ENCODE measurements around the gene CCNI2. TPM values are rescaled to one million over a fixed set of nuclear protein-coding genes. Genes with fewer than 3 reads are reported as not detected.

The CCNI2 gene
- polyA plus RNA-seq, 2 of the 4 experiments (the other 2 are of a cell fraction): 0.17 to 0.26 TPM

DNA sequence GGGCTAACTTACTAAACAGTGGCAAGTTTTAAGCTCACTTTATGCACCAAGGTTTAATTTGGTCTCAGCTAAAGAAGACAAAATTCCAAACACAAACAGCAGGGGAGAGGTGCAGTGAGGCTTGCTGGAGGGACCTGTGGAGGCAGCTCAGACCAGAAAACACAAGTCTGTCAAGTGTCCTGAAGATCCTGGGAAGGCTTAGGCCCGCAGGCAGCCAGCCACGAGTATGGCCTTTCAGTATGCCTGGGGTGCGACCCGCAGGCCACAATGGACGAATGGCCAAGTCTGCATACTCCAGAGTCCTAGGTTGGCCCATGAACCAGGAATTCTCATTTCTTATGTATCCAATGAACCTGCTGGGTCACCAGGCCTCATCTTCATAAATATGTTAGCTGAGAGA lies 9.3 kb downstream of the CCNI2 start:
- Histone ChIP-seq H3K4me1 (no peaks in the 10 kb centered on the region), H3K4me3 (no peak overlapping the region), H3K9me3 (no peaks in the 10 kb centered on the region), H3K27ac (no peak overlapping the region), H3K4me2 (no peak overlapping the region)
- ATAC-seq (no peak), DNase-seq (ENCODE audit: low read depth in 1 of 2, low spot score in 1 of 2) (no peak), FAIRE-seq (no peak)
- TF ChIP-seq, protein P1, sequence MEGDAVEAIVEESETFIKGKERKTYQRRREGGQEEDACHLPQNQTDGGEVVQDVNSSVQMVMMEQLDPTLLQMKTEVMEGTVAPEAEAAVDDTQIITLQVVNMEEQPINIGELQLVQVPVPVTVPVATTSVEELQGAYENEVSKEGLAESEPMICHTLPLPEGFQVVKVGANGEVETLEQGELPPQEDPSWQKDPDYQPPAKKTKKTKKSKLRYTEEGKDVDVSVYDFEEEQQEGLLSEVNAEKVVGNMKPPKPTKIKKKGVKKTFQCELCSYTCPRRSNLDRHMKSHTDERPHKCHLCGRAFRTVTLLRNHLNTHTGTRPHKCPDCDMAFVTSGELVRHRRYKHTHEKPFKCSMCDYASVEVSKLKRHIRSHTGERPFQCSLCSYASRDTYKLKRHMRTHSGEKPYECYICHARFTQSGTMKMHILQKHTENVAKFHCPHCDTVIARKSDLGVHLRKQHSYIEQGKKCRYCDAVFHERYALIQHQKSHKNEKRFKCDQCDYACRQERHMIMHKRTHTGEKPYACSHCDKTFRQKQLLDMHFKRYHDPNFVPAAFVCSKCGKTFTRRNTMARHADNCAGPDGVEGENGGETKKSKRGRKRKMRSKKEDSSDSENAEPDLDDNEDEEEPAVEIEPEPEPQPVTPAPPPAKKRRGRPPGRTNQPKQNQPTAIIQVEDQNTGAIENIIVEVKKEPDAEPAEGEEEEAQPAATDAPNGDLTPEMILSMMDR (IDR thresholded peaks at IDR 0.05): no peak
- no peak for TF ChIP-seq ZFP36 (IDR thresholded peaks at IDR 0.05; ENCODE audit: borderline replicate concordance, partially characterized antibody)
- TF ChIP-seq ZNF302 (CRISPR knock-in tag; IDR thresholded peaks at IDR 0.05): no peak
- TF ChIP-seq POLR2AphosphoS2 (conservative IDR thresholded peaks at IDR 0.05; ENCODE audit: low read length): no peak
- no peak for TF ChIP-seq RAD21 (conservative IDR thresholded peaks at IDR 0.05 in 1 of 2, IDR thresholded peaks at IDR 0.05 in 1 of 2)
- TF ChIP-seq FOSB (CRISPR knock-in tag; IDR thresholded peaks at IDR 0.05): no peak
- TF ChIP-seq PHF8 (IDR thresholded peaks at IDR 0.05; ENCODE audit: borderline replicate concordance, low read depth): no peak
- TF ChIP-seq, protein P2, sequence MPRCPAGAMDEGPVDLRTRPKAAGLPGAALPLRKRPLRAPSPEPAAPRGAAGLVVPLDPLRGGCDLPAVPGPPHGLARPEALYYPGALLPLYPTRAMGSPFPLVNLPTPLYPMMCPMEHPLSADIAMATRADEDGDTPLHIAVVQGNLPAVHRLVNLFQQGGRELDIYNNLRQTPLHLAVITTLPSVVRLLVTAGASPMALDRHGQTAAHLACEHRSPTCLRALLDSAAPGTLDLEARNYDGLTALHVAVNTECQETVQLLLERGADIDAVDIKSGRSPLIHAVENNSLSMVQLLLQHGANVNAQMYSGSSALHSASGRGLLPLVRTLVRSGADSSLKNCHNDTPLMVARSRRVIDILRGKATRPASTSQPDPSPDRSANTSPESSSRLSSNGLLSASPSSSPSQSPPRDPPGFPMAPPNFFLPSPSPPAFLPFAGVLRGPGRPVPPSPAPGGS (IDR thresholded peaks at IDR 0.05): no peak
- TF ChIP-seq ZSCAN20 (CRISPR knock-in tag; IDR thresholded peaks at IDR 0.05): no peak
- no peak for TF ChIP-seq NFE2L2 (conservative IDR thresholded peaks at IDR 0.05; ENCODE audit: low read length)
- TF ChIP-seq SMC3 (IDR thresholded peaks at IDR 0.05): no peak
- CTCF ChIA-PET: interaction anchor here (0.9 to 3.0 kb wide), 4 partner anchors 10 to 64 kb away, joined by 3 to 14 read pairs (median 8); partner anchors contain the start of gene CCNI2
- 91% methylated on average over 5 of the region's 5 CpGs for WGBS (ENCODE audit: missing lambda C conversion rate)
- POLR2A ChIA-PET: no interaction called here

- no peak overlapping the region for H3K4me2 ChIP-seq
- no peak overlapping the region for H3K27ac ChIP-seq
- ChIA-PET POLR2A (no interaction called here), CTCF (interaction anchor here (1.2 to 3.0 kb wide), 4 partner anchors 12 to 231 kb away, joined by 3 to 14 read pairs (median 7); partner anchors contain the start of gene CCNI2)
- 92% methylated on average over 13 of the region's 13 CpGs for WGBS (ENCODE audit: missing lambda C conversion rate)
- no peak for DNase-seq (ENCODE audit: low read depth in 1 of 2, low spot score in 1 of 2)
- no peaks in the 10 kb centered on the region for H3K9me3 ChIP-seq
- no peak for FAIRE-seq
- no peak for ATAC-seq
- H3K4me3 ChIP-seq: no peak overlapping the region
- TF ChIP-seq NFE2L2 (conservative IDR thresholded peaks at IDR 0.05; ENCODE audit: low read length) (no peak), CBX2 (IDR thresholded peaks at IDR 0.05; ENCODE audit: borderline replicate concordance, low read depth) (no peak), RNF2 (IDR thresholded peaks at IDR 0.05; ENCODE audit: borderline replicate concordance, low read depth) (no peak), HOXB13 (CRISPR knock-in tag; IDR thresholded peaks at IDR 0.05; ENCODE audit: low read depth) (no peak), POLR2A (IDR thresholded peaks at IDR 0.05; ENCODE audit: low read length) (no peak), RARB (CRISPR knock-in tag; IDR thresholded peaks at IDR 0.05) (no peak), RAD21 (conservative IDR thresholded peaks at IDR 0.05 in 1 of 2, IDR thresholded peaks at IDR 0.05 in 1 of 2) (no peak), SMC3 (IDR thresholded peaks at IDR 0.05) (no peak), FOSB (CRISPR knock-in tag; IDR thresholded peaks at IDR 0.05) (no peak), BHLHE40 (IDR thresholded peaks at IDR 0.05; ENCODE audit: low read depth, low read length) (no peak), POLR2AphosphoS2 (conservative IDR thresholded peaks at IDR 0.05; ENCODE audit: low read length) (no peak)
- TF ChIP-seq, protein P3, sequence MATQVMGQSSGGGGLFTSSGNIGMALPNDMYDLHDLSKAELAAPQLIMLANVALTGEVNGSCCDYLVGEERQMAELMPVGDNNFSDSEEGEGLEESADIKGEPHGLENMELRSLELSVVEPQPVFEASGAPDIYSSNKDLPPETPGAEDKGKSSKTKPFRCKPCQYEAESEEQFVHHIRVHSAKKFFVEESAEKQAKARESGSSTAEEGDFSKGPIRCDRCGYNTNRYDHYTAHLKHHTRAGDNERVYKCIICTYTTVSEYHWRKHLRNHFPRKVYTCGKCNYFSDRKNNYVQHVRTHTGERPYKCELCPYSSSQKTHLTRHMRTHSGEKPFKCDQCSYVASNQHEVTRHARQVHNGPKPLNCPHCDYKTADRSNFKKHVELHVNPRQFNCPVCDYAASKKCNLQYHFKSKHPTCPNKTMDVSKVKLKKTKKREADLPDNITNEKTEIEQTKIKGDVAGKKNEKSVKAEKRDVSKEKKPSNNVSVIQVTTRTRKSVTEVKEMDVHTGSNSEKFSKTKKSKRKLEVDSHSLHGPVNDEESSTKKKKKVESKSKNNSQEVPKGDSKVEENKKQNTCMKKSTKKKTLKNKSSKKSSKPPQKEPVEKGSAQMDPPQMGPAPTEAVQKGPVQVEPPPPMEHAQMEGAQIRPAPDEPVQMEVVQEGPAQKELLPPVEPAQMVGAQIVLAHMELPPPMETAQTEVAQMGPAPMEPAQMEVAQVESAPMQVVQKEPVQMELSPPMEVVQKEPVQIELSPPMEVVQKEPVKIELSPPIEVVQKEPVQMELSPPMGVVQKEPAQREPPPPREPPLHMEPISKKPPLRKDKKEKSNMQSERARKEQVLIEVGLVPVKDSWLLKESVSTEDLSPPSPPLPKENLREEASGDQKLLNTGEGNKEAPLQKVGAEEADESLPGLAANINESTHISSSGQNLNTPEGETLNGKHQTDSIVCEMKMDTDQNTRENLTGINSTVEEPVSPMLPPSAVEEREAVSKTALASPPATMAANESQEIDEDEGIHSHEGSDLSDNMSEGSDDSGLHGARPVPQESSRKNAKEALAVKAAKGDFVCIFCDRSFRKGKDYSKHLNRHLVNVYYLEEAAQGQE (IDR thresholded peaks at IDR 0.05): no peak
- no peaks in the 10 kb centered on the region for H3K4me1 ChIP-seq
Observed at GRCh38 chr5:132758451-132758850, 11.2 kb downstream of the CCNI2 start.

Measured in A549 (cell line).